ENCODE measurements around the gene IBA57.

DNA sequence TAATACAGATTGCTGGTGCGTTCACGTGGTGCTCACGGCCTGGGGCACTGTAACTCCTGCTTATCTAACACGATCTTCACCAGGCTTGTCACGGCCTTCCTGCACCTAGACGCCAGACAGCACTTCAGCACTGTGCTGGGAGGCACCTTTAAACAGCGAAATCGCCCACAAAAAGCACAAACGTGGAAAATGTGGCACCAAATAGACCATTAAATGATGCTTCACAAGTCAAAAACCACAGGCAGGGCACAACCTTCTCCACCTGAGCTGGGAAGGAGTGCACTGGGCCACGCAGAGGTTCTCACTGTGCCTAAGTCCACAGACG, 20.0 kb downstream of the IBA57 start:
- TF ChIP-seq, protein P1, sequence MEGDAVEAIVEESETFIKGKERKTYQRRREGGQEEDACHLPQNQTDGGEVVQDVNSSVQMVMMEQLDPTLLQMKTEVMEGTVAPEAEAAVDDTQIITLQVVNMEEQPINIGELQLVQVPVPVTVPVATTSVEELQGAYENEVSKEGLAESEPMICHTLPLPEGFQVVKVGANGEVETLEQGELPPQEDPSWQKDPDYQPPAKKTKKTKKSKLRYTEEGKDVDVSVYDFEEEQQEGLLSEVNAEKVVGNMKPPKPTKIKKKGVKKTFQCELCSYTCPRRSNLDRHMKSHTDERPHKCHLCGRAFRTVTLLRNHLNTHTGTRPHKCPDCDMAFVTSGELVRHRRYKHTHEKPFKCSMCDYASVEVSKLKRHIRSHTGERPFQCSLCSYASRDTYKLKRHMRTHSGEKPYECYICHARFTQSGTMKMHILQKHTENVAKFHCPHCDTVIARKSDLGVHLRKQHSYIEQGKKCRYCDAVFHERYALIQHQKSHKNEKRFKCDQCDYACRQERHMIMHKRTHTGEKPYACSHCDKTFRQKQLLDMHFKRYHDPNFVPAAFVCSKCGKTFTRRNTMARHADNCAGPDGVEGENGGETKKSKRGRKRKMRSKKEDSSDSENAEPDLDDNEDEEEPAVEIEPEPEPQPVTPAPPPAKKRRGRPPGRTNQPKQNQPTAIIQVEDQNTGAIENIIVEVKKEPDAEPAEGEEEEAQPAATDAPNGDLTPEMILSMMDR (IDR thresholded peaks at IDR 0.05; ENCODE audit: low read length), result no peak
- TF ChIP-seq EZH2 (optimal IDR thresholded peaks at IDR 0.05; ENCODE audit: low read depth, low read length) (no peak), EZH2phosphoT487 (IDR thresholded peaks at IDR 0.05; ENCODE audit: low read length) (no peak)
